ENCODE data around the gene MAX.

The MAX gene

GRCh38 chr14:65117769-65118745, 15.7 kb upstream of the MAX start:
- no peak overlapping the region for H3K4me3 ChIP-seq (ENCODE audit: low read length)
- no peak for TF ChIP-seq CTCF (conservative IDR thresholded peaks at IDR 0.05; ENCODE audit: low read length)
- DNase-seq (ENCODE audit: low read depth): no peak

- DNase-seq (ENCODE audit: low read depth): no peak
- no peak for TF ChIP-seq CTCF (conservative IDR thresholded peaks at IDR 0.05; ENCODE audit: low read length)
- H3K4me3 ChIP-seq (ENCODE audit: low read length): no peak overlapping the region
Measured at GRCh38 chr14:65115615-65116014, 13.3 kb upstream of the MAX start.

DNA sequence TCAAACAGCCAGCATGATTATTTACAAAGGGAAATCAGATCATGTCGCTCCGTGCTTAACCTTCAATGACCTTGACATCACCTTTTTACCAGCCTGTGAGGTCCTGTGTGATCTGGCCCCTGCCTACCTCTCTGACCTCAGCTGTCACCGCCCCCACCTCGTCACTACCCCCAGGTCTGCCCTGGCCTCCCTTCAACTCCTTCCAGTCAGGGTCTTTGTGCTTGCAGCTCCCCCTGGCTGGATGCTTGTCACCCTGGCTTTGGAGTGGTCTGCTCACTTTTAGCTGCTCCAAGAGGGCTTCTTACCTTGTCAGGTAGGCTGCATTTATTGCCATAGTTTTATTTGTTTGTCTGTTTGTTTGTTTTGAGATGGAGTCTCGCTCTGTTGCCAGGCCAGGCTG, 8.2 kb upstream of the MAX start:
- TF ChIP-seq CTCF (conservative IDR thresholded peaks at IDR 0.05; ENCODE audit: low read length): no peak
- H3K4me3 ChIP-seq (ENCODE audit: low read length): no peak overlapping the region
- no peak for DNase-seq (ENCODE audit: low read depth)

- H3K4me3 ChIP-seq (ENCODE audit: low read length): no peak overlapping the region
- DNase-seq (ENCODE audit: low read depth): no peak
- TF ChIP-seq CTCF (conservative IDR thresholded peaks at IDR 0.05; ENCODE audit: low read length): no peak
Measured at GRCh38 chr14:65109357-65109756, 7.0 kb upstream of the MAX start.

DNA sequence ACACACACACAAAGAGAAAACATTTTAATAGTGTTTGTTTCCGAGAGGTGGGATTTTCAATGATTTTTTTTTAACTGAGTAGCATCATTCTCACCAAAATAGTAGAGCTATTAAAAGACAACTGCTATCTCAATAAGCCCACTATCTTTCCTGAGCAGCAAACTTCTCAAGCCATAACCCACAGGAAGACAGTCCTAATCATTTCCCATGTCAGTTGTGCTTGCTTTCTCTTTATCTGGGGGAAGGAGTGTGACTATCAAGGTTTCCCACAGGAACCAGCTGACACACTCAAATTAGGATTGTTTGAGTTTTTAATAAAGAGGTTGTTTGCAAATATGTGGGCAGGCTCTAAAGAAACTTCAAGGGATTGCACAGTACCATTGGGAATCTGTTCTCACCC, 4.9 kb upstream of the MAX start:
- no peak for TF ChIP-seq CTCF (conservative IDR thresholded peaks at IDR 0.05; ENCODE audit: low read length)
- DNase-seq (ENCODE audit: low read depth): no peak
- no peak overlapping the region for H3K4me3 ChIP-seq (ENCODE audit: low read length)

DNA sequence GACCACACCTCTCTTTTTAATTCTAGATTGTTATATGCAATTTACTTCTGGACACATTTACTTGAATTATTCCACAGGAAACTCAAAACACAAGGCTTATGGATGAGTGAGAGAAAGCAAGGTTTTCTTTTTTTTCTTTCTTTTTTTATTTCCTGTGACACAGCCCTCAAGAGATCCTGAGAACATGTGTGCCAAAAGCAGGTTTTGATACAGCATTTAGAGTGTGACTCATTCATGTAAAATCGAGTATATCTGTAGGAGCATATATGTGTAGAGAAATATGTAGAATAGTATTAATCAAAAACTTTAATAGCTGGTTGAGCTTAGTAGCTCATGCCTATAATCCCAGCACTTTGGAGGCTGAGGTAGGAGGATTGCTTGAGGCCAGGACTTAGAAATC, 4.4 kb upstream of the MAX start:
- no peak for TF ChIP-seq CTCF (conservative IDR thresholded peaks at IDR 0.05; ENCODE audit: low read length)
- no peak overlapping the region for H3K4me3 ChIP-seq (ENCODE audit: low read length)
- DNase-seq (ENCODE audit: low read depth): no peak

DNA sequence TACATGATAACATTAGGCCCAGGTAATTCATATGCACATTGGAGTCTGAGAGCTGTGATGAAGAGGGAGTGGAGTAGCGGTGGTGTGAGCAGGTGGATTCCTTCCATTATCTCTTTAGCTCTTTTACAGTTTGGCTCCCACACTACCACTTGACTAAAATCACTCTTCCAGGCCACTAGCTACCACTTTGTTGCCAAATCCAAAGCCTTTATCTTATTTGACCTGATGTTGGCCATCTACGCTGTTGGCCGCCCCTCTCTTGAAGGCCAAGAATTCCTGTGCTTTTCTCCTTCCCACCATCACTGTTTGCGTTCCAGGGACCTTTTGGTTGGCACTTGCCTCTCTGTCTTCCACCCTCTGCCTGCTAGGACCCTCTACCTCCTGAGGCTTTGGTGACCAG, 4.0 kb upstream of the MAX start:
- TF ChIP-seq CTCF (conservative IDR thresholded peaks at IDR 0.05; ENCODE audit: low read length): no peak
- no peak for DNase-seq (ENCODE audit: low read depth)
- no peak overlapping the region for H3K4me3 ChIP-seq (ENCODE audit: low read length)

All from AG10803 (cell line).